ENCODE data around the gene NPC2. TPM values are rescaled to one million over a fixed set of nuclear protein-coding genes. Genes with fewer than 3 reads are reported as not detected.

The NPC2 gene
- total RNA-seq, 1 donor from 2014 or later: 324 TPM

- Histone ChIP-seq H3K9me3 (no peaks in the 10 kb centered on the region), H3K36me3 (peaks cover 89 to 100% of the 10 kb centered on the region in 2 donors), H3K27me3 (no peaks in the 10 kb centered on the region), H3K4me3 (no peak overlapping the region), H3K27ac (peak overlapping the region; percentile 5 to 51), H3K4me1 (no peaks in the 10 kb centered on the region)
- no peak for DNase-seq (ENCODE audit: low spot score in 2 of 2)
- no peak for TF ChIP-seq CTCF (IDR thresholded peaks at IDR 0.05)
- intact Hi-C loops (cut with DNase I): no loop called here
Observed at GRCh38 chr14:74504412-74504811, 11.3 kb upstream of the NPC2 start.

DNA sequence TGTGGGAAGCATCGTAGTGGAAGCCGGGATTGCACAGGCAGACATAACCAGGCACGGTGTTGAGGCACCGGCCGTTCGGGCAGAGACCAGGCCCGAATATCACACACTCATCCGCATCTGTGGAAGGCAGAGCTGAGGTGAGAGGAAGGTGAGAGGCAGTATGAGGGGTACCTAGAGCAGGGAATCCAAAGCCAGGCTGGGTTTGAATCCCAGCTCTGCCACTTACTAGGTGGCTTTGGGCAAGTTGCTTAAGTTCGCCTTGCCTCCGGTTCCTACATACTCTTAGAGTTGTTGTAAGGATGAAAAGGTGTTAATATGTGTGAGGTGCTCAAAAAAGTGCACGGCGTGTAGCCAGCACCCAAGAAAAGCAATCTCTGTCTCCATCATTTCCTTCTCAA, 10.8 kb upstream of the NPC2 start:
- Histone ChIP-seq H3K27ac (peak overlapping the region in 1 of 2 donors; percentile 5), H3K36me3 (peaks cover 85 to 98% of the 10 kb centered on the region in 2 donors)
- intact Hi-C loops (cut with DNase I): no loop called here

GRCh38 chr14:74503291-74503937, 10.3 kb upstream of the NPC2 start:
- Histone ChIP-seq H3K27me3 (no peaks in the 10 kb centered on the region), H3K27ac (peak overlapping the region; percentile 37 to 55), H3K36me3 (peaks cover 79 to 93% of the 10 kb centered on the region in 2 donors), H3K9me3 (no peaks in the 10 kb centered on the region), H3K4me1 (no peaks in the 10 kb centered on the region), H3K4me3 (no peak overlapping the region)
- DNase-seq (ENCODE audit: low spot score in 2 of 2): peak in 1 of 2 donors; percentile 63
- TF ChIP-seq CTCF (IDR thresholded peaks at IDR 0.05): no peak
- intact Hi-C loops (cut with DNase I): no loop called here

More for the DNA sequence above, 10.8 kb upstream of the NPC2 start:
- no peak overlapping the region for H3K4me3 ChIP-seq
- H3K4me1 ChIP-seq: no peaks in the 10 kb centered on the region
- TF ChIP-seq CTCF (IDR thresholded peaks at IDR 0.05): no peak
- DNase-seq (ENCODE audit: low spot score in 2 of 2): no peak
- H3K9me3 ChIP-seq: no peaks in the 10 kb centered on the region
- H3K27me3 ChIP-seq: no peaks in the 10 kb centered on the region

DNA sequence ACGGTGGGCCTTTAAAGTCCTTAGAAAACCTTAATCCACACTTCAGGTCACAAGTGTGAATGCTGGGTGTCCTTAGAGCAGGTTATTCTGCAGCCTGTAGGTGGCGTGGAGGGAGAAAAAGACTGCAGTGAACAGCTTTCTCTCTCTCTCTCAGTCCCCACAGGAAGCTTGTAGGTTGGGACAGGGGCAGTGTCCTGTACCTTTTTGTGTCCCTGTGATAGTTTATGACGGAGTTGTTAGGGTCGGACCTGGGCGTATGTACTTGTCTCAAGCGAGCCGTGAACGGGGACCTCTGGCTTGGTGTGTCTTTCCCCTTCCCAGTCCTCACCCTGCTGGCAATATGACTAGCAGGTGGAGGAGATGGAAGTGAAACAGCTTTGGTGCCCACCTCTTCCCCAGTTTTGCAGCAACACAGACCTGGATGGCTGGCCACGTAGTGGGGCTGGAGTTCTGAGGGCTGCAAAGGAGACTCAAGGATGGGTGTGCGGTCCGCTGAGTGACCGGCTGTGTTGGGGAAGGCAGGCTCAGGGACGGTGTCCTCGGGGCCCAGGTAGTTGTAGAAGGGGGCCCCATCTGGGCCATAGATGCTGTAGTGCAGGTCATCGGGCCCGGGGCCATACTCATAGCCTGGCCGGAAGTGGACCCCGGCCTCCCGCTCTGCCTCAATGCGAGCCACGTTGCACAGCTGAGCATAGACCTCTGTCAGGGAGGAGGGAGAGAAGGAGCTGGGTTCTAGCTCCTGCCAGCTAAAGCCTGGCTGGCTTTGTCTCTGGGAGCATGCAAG, 9.3 kb upstream of the NPC2 start:
- H3K4me3 ChIP-seq: no peak overlapping the region
- intact Hi-C loops (cut with DNase I): no loop called here
- DNase-seq (ENCODE audit: low spot score in 2 of 2): peak in 1 of 2 donors; percentile 61
- peaks cover 70 to 83% of the 10 kb centered on the region in 2 donors for H3K36me3 ChIP-seq
- TF ChIP-seq CTCF (IDR thresholded peaks at IDR 0.05): peak; percentile 3 to 37 (median 22)
- H3K27ac ChIP-seq: peak overlapping the region; percentile 37 to 55
- no peaks in the 10 kb centered on the region for H3K4me1 ChIP-seq
- no peaks in the 10 kb centered on the region for H3K27me3 ChIP-seq
- H3K9me3 ChIP-seq: no peaks in the 10 kb centered on the region

DNA sequence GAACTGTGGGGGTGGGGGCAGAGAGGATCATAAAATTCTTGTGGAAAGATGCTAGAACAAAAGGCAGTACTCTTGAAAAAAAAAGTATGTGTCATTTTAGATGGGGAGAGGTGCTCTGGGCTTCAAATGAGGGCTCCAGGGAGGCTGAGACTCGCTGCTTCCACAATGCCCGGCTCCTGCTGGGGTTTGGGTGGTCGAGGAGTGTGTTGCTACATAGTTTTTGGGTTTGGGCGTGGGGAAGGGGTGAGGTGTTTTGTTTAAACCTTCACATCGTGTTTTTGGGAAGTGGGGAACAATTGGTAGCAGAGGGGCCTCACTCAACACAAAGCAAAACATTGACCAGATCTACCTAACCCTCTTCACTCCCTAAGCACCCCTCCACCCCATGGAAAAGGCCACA, 8.6 kb upstream of the NPC2 start:
- Histone ChIP-seq H3K27ac (peak overlapping the region; percentile 37 to 55), H3K9me3 (no peaks in the 10 kb centered on the region), H3K4me1 (no peaks in the 10 kb centered on the region), H3K27me3 (no peaks in the 10 kb centered on the region), H3K36me3 (peaks cover 63 to 76% of the 10 kb centered on the region in 2 donors), H3K4me3 (no peak overlapping the region)
- no peak for TF ChIP-seq CTCF (IDR thresholded peaks at IDR 0.05)
- intact Hi-C loops (cut with DNase I): loop anchor here (1.0 to 2.0 kb wide), 2 partner anchors 108 to 211 kb away; partner anchors contain the start of genes AREL1 and FCF1
- no peak for DNase-seq (ENCODE audit: low spot score in 2 of 2)

Data from ascending aorta (tissue), 2 donors.